Measurements from ENCODE around the gene MYO1H.
A peak's percentile ranks its signal among the peaks of the same experiment; 100 is the strongest.
"Not testable (repeated sequence)": the region's sequence is repeated elsewhere in the genome, so short reads cannot be mapped to it uniquely, and the experiment has no call there.

MYO1H gene

DNA sequence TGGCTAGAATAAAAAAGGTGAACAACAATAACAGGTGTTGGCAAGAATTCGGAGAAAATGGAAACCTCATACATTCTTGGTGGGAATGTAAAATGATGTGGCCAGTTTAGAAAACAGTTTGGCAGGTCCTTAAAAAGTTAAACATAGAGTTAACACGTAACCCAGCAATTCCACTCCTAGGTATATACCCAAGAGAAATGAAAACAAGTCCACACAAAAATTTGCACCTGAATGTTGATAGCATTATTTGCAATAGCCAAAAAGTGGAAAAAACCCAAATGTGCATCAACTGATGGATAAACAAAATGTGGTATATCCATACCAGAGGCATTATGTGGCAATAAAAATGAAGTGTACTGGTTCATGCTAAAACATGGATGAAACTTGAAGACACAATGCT lies 2.3 kb upstream of the MYO1H start:
- DNase-seq: no peak

DNA sequence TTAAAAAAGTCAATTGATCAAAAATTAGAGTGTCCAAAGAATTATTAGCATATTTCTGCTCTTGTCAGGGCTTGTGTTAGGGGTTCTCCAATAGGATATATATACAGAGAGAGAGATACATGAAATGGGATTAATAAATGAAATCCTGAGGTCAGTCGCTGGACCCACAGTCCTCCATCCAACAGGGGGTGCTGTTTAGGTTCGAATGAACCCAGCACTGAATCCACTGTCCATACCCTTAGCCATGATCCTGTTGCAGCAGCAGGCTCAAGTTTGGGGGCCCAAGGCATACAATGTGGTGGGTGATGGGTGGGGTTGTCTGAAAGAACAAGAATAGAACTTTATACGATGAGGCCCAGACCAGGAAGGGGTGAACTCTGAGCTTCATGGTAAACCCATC lies 780 bp upstream of the MYO1H start:
- no peak for DNase-seq

DNA sequence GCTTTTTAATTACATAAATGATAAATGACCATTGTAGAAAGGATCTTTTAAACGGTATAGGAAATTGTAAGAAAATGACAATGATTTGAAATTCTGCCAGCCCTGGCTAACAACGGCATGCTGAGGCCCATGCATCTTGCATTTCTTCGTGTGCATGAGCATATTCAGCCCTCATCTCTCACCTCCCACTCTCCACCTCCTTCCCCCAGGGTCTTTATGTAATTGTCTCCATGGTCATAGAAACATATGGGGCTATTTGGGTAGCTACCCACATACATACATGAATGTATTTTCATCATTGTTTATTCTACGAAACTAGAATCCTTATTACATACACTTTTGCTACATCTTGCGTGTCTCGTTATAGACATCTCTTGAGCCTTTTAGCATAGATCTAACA lies 4.5 kb downstream of the MYO1H start:
- no peak for DNase-seq

DNA sequence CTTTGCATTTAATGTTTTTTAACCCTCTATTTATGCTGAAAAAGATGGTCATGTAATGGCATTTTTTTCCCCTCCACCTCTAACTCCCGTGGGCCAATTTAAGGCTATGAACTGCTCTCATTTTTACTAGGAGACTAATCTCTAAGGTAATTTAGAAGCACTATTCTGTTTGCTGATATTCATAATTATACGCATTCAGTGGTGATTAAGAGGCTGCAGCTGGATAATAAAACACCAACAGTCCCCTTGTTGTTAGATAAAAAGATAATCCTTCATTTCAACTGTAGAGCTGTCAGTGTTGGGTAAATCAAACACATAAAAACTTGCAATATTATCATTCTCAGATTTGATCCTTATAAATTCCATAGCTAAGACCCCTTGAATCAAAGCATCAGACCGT lies 8.9 kb downstream of the MYO1H start:
- no peak for DNase-seq

DNA sequence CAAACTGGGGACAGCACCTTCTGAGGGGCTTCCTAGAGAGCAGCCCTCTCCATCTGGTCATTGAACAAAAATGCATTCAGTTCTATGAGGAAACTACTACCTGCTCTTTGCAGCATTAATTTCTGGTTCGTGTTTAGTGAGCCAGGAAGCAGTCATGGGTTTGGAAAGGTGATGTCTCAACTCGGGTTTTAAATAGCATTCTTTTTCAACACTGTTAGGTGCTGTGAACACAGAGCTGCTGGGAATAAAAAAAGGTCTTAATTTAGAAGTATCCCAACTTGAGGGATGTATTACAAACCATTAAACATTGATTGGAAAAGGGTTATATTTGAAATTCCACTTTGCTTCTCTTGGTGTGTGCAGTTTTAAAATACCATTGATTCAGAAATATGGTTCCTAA lies 9.3 kb downstream of the MYO1H start:
- no peak for DNase-seq

DNA sequence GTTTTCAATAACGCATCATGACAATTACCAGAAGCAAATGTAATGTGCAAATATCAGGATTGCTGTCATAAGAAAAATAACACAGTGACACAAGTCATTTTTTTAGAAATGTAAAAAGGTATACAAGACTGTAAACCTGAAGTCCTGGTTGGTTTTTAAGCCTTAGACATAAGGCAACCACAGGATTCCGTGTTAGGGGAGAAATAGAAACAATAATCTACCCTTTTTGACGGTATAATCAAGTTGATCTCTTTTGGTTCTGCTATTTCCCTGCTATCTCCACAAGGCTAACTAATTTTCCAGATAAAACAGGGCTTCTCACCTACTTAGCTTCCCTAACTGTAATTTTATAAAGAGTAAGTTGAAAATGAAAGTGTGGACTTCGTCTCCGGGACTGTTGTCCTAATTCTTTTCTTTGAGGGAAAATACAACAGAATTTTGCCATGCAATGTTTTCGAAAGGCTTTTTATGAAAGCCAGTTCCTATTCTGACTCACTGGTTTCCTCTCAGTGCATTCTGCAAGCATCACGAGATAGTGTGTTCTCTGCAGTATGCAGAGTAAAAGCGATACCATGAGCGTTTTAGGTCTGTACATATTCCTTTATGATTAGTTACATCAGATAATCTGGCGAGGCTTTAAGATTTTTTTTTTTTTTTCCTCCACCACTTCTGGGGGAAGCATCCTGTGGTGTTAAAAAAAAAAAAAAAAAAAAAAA lies 10.6 kb downstream of the MYO1H start:
- DNase-seq: no peak

DNA sequence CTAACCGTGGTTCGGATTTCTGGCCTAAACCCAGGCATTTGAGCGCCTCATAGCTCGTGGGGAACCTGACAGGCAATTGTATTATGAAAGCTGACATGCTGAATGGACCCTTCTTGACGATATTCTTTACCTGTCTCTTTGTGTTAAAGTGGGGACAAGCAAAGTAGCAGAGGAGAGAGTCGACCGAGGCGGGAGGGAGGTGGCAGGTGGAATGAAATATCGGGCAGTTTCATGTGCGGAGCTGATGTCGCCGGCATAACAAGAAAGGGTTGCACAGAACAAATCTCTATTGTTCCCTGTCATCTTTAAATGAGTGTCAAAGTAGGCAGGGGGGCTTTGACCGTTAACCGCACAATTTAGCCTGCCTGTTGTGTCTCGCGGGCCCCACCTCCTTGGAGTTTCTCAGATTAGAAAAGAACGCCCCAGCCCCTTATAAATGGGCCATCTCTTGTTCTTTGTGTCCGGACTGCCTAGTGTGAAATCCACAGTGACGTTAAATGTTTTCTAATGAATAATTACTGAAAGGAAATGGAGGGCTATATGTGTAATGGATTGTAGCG lies 11.5 kb downstream of the MYO1H start:
- no peak for DNase-seq

DNA sequence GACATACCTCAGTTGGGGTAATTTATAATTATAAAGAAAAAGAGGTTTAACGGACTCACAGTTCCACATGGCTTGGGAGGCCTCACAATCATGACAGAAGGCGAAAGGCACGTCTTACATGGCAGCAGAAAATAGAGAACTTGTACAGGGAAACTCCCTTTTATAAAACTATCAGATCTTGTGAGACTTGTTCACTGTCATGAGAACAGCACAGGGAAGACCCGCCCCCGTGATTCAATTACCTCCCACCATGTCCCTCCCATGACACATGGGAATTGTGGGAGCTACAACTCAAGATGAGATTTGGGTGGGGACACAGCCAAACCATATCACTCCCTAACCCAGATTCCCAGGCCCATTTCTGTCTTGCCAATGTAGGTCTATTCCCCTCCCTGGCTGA lies 22.1 kb downstream of the MYO1H start:
- no peak for DNase-seq

DNA sequence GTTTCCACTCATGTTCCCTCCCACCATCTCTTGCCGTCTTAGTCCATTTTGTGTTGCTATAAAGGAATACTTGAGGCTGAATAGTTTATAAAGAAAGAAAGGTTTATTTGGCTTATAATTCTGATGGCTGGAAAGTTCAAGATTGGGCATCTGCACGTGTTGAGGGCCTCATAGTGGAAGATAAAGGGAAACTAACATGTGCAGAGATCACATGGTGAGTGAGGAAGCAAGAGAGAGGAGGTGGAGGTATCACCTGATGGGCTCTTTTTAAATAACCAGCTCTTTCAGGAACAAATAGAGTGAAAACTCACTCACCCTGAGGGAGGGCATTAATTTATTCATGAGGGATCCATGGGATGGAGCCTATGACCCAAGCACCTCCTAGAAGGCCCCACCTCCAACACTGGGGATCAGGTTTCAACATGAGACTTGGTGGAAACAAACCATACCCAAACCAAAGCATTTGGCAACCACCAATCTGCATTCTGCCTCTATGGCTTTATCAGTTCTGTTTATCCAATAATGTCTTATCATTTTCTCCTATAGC lies 29.5 kb downstream of the MYO1H start:
- DNase-seq: no peak

DNA sequence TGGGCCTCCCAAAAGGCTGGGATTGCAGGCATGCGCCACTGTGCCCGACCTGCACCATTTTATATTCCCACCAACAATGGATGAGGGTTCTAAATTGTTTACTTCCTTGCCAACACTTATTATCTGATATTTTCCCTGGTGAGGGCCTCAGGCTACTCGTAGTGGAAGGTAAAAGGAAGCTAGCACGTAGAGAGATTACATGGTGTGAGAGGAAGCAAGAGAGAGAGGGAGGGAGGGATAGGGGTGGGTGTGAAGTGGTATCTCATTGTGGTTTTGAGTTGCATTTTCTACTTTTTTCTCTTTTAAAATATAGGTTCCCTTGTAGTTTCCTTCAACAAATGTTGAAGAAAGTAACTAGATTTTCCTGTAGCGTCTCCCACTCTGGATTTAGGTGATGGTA lies 30.9 kb downstream of the MYO1H start:
- no peak for DNase-seq

DNA sequence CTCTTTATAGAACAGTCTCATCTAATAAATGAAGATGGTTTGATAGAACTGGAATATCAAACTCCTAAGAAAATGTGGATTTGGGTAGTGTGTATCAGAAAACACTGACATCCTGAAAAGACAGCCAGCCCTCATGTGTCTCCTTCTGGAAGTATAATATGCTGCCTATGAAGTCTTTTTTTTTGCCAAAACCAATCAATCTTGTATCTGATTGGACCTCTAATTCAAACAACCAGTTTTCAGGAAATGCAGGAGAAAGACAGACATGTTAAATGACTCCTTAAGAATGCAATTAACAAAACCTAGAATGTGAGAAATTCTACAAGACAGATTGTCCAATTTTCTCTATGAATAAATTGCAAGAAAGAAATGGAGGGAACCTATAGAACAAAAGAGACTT lies 34.3 kb downstream of the MYO1H start:
- no peak for DNase-seq

DNA sequence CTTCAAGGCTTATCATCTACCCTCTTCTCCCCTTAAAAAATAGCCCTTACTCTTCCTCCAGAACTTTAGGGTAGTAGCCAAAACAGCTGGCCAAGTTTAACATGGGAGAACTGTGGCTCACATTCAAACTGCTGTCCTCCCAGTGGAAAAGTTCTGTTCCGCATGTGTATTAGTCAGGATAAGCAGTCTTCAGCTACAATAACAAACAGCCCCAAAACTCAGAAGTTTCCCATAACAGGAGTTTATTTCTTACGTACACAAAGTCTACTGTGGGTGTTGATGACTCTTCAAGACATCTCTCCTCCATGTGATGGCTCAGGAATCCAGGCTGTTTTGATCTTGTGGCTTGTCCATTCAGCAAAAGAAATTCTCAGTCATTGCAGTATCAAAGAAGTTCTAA lies 35.5 kb downstream of the MYO1H start:
- no peak for DNase-seq

DNA sequence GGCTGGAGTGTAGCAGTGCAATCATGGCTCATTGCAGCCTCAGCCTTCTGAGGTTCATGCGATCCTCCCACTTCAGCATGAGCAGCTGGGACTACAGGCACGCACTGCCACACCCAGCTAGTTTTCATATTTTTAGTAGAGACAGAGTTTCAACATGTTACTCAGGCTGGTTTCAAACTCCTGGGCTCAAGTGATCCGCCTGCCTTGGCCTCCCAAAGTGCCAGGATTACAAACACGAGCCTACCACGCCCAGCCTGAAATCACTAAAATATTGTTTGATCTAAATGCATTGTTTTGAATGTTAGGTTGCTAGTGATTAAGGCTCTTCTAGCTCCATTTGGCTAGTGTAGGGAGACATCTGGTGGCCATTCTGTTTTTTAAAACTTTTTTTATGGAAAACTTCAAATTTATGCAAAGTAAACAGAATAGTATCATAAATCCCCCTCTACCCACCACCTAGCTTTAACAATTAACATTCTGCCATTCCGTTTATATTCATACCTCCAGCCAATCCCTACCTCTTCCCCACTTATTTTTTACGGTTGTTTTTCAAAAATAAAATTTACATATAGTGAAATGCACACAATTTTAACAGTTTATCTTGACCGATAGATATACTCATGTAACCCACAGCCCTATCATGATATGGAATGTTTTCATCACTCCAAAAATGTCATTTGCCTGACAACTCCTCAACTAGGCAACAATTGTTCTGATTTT lies 37.8 kb downstream of the MYO1H start:
- DNase-seq: peak; percentile 13

DNA sequence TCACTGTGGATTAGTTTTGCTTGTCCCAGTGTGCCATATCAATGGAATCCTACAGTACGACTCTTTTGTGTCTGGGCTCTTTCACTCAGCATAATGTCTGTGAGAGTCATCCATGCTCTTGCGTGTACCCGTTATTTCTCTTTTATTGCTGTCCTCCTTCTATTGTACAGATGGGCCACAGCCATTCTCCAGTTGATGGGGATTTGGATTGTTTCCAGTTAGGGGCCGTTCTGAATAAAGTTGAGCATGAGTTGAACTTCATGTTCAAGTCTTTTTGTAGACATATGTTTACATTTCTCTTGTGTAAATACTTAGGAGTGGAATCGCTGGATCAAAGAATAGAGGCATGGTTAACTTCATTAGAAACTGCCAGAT lies 38.3 kb downstream of the MYO1H start:
- DNase-seq: no peak

DNA sequence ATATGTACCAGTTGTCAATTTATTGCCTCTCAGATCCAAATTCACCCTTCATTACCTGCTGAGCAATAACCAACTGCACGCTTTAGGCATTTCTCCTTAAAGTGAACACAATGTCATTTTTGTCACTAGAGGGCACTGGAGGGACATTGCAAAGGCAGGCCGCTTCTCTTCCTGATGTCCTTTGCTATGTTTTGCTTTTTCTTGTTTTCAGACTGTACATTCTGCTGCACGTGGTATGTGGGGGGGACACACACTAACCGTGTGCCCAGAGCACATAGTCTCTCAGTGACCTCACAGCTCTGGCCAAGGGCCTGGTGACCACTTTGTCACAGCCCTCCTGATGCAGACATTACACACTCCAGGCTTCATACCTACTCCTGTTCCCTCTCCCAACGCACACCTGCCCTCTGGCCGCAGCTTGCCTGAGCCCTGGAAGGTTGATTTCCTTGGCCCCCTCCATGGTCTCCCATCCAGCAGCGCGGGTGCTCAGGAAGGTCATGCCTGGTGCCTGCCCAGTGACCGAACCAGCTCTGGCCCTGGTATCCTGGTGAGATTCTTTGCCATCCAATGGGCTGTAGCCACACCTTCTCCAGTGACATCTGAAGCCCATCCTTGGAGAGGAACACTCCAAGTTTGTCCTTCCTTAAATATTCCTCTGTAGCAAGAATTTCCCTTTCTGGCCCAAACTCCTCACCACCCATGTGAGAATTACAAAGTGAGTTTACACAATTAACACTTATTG lies 39.9 kb downstream of the MYO1H start:
- DNase-seq: peak; percentile 43

DNA sequence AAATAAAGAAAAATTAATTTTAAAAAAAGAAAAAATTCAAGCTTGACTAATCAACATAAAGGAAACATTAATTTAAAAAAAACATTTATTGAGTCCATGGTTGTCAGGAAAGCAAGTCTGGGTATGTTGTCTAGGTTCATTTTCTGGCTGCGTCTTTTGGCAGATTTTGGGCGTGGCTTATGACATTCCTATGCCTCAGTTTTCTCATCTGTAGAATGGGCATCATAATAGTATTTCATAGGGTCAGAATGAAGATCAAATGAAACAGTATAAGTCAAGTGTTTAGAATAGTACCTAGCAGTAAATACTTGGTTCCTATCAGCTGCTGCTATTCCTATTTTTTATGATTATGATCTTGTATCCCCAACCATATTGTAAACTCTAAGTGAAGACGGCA lies 40.5 kb downstream of the MYO1H start:
- no peak for DNase-seq

DNA sequence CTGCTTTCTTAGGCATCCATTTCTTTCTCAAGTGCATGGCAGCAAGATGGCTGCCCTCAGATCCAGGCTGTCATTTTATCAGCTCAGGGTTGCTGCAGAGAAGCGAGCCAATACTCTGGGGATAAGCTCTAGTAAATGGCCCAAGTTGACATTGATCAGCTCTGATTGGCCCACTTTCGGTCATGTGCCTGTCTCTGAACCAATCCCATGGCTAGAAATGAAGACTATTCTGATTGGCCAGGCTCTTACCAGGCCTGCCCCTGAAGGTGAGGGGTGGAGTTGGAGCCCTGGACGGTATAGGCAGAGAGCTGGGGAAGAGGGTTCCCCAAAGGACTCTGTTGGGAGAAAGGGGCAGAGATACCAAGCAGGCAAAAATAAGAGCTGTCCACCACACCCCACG lies 41.4 kb downstream of the MYO1H start:
- DNase-seq: peak; percentile 66

DNA sequence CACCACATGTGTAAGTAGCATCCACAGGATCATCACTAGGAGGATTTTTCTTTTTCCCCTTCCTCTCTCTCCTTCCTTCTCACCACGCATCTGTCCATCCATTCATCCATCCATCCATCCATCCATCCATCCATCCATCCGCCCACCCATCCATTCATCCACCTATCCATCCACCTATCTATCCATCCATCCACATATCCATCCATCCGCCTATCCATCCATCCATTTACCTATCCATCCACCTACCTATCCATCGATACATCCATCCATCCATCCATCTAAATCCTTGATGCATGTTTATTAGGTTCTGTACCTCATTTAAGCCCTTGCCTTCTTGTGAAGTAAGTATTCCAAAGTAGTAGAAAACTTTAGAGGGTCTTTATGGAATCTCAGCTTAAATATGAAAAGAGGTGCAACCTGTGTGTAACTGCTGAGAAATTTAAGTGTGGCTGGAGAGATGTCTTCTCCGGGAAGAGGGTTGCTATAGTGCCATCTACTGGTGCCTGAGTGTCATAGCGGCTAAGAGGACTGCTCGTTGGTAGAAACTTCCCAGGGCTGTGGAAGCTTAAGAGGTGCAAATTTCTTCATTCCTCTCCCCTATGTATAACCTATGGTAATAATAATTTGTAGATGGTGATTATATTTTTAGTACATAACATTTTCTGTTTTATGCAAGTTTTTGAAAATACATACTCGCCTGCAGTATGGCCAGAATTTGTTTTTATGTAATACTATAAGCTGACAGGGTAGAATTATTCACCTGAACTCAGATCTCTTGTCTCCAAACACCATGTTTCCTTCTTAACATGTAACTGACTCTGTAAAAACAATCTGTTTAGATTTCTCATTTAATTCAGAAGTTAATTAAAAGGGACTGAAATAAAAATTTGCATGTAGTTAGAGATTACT lies 46.0 kb downstream of the MYO1H start:
- DNase-seq: no peak

DNA sequence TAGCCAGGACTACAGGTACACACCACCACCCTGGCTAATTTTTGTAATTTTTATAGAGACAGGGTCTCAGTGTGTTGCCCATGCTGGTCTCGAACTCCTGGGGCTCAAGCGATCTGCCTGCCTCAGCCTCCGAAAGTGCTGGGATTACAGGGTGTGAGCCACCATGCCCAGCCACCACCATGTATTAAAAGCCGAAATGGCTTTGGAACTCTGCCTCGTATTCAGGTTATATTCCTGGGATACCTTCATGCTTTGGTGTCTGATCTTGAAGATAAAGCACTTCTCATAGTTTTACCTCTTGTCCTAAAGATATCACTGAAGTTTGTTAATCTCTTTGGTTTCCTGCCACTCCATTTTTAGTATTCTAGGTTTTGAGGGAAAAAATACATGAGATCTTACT lies 47.2 kb downstream of the MYO1H start:
- no peak for DNase-seq

DNA sequence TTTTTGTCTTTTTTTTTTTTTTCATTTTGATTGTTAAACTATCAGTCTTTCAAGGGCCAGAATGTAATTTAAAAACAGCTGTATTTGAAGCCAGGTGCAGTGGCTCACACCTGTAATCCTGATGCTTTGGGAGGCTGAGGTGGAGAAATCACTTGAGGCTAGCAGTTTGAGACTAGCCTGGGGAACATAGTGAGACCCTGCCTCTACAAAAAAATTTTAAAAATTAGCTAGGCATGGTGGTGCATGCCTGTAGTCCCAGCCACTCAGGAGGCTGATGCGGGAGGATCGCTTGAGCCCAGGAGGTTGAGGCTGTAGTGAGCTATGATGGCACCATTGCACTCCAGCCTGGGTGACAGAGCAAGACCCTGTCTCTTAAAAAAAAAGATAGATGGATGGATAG lies 57.1 kb downstream of the MYO1H start:
- DNase-seq: not testable (repeated sequence)

DNA sequence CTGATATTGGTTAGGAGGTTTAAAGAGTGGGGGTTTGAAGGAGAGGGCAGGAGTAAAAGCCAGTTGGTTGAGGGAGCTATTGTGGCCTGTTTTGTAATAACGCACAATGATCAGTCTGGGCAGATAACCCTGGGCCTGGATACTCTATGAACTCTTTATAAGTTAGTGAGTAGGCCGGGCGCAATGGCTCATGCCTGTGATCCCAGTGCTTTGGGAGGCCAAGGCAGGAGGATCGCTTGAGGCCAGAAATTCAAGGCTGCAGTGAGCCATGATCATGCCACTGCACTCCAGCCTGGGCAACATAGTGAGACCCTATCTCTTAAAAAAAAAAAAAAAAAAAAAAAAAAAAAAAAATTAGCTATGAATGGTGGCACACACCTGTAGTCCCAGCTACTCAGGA lies 58.4 kb downstream of the MYO1H start:
- DNase-seq: not testable (repeated sequence)

DNA sequence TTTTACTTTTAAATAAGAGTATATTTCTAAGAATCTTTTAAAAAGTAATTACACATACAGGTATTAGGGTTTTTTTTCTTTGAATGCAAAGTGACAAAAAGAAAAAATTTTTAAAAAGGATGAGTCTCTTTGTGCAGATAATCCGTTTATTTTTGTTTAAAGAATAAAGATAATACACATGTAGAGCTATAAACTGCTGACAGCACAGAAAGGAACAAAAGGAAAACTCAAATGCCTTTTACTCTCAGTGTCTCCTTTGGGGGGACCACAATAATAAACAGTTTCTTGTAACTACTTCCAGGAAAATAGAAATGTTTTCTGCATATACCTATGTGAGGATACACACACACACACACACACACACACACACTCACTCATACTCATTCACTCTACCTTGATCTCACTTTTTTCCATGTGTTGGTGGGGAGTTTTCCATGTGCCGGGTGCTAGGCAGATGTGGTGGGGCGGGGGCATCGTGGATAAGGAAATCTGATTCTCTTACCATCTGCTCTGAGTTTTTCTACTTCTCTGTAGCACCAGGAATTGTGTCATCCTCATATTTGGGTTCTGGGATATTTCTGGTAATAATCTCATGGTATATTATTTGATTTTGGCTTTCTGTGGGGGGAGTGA lies 71.3 kb downstream of the MYO1H start:
- peak; percentile 63 for DNase-seq
